HL-60 (cell line): ENCODE data around the gene PARP8.

ENCODE experiments used
- TF ChIP-seq, protein P1 (sequence below): IDR thresholded peaks from one replicate; pipeline ENCODE4 v1.5.1; 2011; ENCODE audit warnings: low read length, control low read depth, inconsistent platforms; ENCODE audit not compliant: insufficient read depth
- TF ChIP-seq, protein P2 (sequence below): IDR thresholded peaks from 2 replicates; pipeline ENCODE4 v1.6.1; 2012; ENCODE audit warnings: low read depth; ENCODE audit not compliant: insufficient replicate concordance

DNA sequence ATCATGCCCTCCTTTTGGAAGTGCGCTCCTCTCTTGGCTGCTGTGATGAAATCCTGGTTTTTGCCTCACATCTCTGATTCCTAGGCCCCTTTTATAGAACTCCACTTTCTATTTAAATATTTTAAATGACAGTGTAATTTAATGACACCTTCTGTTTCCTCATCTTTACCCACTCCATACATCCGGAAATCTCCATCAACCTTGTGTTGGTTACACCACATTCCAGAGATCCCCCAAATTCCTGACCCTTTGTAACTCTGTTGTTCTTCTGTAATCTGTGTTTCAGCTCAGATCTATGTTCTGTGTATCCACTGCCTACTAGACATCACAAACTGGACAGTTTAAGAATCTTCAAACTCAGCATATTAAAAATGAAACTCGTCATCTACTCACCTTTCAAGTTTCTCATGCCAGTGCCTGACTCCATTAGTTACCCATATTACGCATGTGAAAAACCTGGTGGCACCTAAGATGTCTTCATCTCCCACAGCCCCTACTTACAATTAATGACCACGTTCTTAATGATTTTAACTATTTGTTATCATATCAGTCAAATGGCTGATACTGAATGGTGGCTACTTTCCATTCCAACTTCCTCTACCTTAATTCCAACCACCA, 25.1 kb downstream of the PARP8 start:
- TF ChIP-seq, protein P1, sequence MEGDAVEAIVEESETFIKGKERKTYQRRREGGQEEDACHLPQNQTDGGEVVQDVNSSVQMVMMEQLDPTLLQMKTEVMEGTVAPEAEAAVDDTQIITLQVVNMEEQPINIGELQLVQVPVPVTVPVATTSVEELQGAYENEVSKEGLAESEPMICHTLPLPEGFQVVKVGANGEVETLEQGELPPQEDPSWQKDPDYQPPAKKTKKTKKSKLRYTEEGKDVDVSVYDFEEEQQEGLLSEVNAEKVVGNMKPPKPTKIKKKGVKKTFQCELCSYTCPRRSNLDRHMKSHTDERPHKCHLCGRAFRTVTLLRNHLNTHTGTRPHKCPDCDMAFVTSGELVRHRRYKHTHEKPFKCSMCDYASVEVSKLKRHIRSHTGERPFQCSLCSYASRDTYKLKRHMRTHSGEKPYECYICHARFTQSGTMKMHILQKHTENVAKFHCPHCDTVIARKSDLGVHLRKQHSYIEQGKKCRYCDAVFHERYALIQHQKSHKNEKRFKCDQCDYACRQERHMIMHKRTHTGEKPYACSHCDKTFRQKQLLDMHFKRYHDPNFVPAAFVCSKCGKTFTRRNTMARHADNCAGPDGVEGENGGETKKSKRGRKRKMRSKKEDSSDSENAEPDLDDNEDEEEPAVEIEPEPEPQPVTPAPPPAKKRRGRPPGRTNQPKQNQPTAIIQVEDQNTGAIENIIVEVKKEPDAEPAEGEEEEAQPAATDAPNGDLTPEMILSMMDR, result no peak
- TF ChIP-seq, protein P2, sequence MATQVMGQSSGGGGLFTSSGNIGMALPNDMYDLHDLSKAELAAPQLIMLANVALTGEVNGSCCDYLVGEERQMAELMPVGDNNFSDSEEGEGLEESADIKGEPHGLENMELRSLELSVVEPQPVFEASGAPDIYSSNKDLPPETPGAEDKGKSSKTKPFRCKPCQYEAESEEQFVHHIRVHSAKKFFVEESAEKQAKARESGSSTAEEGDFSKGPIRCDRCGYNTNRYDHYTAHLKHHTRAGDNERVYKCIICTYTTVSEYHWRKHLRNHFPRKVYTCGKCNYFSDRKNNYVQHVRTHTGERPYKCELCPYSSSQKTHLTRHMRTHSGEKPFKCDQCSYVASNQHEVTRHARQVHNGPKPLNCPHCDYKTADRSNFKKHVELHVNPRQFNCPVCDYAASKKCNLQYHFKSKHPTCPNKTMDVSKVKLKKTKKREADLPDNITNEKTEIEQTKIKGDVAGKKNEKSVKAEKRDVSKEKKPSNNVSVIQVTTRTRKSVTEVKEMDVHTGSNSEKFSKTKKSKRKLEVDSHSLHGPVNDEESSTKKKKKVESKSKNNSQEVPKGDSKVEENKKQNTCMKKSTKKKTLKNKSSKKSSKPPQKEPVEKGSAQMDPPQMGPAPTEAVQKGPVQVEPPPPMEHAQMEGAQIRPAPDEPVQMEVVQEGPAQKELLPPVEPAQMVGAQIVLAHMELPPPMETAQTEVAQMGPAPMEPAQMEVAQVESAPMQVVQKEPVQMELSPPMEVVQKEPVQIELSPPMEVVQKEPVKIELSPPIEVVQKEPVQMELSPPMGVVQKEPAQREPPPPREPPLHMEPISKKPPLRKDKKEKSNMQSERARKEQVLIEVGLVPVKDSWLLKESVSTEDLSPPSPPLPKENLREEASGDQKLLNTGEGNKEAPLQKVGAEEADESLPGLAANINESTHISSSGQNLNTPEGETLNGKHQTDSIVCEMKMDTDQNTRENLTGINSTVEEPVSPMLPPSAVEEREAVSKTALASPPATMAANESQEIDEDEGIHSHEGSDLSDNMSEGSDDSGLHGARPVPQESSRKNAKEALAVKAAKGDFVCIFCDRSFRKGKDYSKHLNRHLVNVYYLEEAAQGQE, result no peak
